GM19043 (cell line): ENCODE results near the gene ADCY10.

Source experiments
- ATAC-seq: cut with Tn5 transposase; IDR thresholded peaks from one replicate; pipeline ENCODE4 v1.9.1; 2021; ENCODE audit warnings: low read depth; ENCODE audit not compliant: unreplicated experiment

Gene ADCY10

GRCh38 chr1:167790117-167790516 lies 123.8 kb downstream of the ADCY10 start:
- ATAC-seq: no peak

- ATAC-seq: no peak
Measured at GRCh38 chr1:167789501-167789900, 124.4 kb downstream of the ADCY10 start.

GRCh38 chr1:167786502-167786901 lies 127.4 kb downstream of the ADCY10 start:
- ATAC-seq: no peak

DNA sequence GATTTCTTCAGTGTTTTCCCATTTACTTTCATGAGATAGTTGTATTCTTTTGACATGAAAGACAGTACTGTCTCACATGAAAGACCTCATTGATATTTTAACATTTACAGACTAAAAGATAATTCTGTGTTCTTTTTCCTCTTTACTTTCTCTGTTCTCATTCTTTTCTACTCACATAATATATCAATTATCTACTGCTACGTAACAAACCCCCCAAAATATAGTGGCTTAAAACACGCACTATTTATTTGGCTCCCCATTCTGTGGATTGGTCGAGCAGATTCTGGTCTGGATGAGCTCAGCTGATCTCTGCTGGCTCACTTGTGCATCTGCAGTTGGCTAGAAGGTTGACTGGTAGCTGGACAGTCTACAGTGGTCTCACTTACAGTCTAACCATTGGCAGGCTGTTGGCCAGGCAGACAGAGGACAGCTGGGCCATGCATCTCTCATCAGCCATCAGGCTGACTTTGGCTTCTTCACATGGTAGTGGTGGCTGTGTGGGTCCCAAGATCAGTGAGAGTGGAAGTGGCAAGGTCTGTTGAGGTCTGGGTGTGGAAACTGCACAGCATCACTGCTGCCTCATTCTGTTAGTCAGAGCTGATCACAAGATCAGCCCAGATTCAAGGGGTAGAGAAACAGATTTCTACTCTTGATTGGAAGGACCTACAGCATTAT lies 128.9 kb downstream of the ADCY10 start:
- no peak for ATAC-seq

DNA sequence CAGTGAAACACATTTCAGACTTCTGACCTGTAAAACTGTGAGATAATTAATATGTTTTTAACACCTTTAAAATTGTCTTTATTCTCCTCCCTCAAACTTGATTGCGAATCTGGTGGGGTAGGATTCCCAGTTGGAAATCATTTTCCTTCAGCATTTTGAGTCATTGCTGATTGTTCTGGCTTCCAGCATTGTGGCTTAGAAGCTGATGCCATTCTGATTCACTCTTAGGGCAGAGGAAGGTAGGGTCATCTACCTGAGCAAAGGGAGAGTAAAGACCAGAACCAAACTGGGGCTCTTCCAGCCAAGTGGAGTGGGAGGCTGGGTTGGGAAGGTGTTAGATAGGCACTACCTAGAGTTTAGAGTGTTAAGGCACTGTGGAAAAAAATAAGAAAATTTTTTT lies 131.0 kb downstream of the ADCY10 start:
- no peak for ATAC-seq

GRCh38 chr1:167781558-167781957 lies 132.4 kb downstream of the ADCY10 start:
- ATAC-seq: no peak

DNA sequence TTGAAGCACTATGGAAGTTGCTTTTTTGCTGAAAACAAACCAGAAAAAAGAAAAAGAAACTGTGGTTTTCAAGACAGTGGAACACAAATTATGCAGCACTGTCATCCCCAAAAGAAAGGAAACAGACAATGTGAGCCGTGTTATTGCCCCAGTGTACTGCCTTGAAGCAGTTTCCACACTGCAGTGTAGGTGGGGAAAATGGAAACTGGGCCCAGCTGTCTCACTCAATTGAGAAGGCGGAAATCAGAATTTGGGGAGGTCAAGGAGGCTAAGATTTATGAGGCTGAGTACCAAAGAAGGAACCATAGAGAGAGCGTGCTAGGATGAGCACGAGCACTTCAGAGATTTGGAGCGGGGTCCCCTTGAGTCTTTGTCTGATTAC lies 136.7 kb downstream of the ADCY10 start:
- no peak for ATAC-seq

DNA sequence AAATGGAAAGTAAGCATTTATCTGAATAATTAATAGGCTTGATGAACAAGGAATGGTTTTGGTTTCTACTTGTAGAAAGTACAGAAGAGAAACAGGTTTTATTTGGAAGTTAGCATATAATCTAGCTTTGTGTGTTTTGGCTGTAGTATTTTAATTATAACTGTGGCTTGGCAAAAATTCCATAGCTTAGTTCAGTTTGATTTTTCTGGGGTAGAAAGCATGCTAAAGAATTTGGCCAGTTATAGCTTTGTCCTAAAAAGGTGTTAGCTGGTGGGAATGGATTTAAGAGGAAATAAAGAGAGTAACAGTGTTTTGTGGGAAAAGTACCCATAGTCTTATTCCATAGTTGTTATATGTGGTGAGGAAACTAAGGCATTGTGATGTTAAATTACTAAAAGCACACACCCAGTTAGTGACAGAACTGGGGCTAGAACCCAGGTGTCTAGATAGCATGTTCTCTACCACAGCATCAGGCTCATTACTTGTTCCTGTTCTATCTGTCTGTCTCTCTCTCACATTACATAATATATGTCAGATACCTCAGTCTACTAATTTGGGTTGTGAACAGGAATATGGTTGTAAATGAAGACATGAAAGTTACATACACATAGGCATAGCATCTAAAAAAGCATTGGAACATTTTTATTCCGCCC lies 137.2 kb downstream of the ADCY10 start:
- no peak for ATAC-seq

DNA sequence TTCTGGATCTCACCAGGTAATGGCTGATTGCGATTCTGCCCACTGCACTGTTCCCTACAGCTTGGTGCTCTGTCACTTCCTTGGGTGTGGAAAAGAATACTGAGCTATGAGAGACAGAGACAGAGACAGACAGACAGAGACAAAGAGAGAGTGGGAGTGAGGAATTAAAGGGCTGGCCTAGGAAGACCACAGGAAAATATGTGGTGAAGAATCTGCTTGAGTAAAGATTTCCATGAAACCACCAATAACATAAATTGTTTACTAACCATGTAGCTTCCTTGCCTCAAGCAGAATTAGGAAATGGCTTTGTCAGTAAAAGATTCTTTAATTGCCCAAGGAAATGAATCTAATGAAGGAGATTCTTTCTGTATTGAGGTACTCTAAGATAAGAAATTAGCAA lies 137.8 kb downstream of the ADCY10 start:
- no peak for ATAC-seq

DNA sequence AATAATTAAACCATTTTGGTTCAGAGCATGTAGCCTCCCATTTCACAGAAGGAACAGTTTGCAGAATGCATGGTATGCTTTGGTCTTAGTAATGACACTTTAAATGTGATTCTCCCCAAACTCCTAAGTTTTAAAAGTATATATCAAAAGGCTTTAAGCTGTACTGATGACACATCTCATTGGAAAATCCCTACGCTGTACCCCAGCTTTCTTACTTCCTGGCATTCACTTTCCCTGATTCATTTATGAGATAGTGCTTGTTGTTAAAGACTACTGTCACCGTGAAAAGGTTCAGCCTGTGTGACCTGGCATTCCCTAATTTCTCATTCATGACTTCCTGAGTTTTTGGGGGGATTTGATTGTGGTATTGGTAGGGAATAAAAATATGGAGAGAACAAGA lies 138.8 kb downstream of the ADCY10 start:
- no peak for ATAC-seq

GRCh38 chr1:167774710-167775109 lies 139.2 kb downstream of the ADCY10 start:
- ATAC-seq: no peak

DNA sequence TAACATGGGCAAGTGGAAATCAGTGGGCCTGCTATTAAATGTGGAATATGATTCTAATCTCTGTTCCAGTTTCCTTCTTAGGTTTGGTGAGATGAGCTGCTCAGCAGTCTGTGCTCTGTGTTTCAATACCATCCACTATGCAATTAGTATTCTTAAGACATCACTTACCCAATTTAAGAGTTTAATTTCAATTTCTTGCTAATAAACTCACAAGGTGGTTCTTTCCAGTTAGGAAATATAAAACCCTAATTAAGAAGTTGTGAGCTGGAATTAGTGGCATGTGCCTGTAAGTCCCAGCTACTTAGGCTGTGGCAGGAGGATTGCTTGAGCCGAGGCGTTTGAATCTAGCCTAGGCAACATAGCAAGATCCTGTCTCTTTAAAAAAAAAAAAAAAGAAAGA lies 140.4 kb downstream of the ADCY10 start:
- no peak for ATAC-seq

DNA sequence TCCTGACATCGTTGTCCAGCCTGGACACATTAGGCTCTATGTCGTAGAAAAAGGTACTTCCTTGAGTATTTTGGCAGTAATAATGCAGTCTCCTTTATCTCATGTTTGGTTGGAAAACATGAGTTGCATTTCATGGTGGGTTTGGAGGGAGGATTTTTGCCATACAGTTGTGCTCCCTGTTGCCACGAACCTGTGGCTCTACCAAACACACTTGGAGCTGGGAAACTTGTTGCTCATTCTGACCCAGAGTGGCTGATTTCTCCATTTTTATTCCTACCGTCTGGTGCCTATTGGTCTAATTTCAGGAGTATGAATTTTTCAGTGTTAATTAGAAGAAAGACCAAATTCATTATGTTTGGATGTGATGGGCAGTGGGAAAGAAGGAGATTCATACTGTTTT lies 141.5 kb downstream of the ADCY10 start:
- no peak for ATAC-seq

GRCh38 chr1:167770127-167770526 lies 143.8 kb downstream of the ADCY10 start:
- no peak for ATAC-seq

DNA sequence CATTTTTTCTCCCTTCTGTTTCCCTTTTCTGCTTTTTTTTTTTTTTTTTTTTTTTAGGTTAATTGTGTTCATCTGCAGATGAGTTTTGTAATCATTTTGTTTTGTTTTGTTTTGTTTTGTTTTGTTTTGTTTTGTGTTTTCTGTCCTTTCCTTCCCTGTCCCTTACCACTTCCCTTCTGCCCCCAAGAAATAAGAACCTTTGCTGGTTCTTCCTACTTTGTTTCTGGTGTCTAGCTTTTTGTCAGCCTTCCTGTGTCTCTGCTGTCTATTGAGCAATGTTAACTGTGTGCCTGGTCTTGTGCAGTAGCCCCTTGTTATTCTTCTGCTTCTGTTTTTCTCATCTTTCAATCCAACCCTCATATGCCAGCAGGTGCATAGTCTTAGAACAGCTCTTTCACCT lies 146.2 kb downstream of the ADCY10 start:
- ATAC-seq: no peak

GRCh38 chr1:167766538-167766937 lies 147.4 kb downstream of the ADCY10 start:
- no peak for ATAC-seq

DNA sequence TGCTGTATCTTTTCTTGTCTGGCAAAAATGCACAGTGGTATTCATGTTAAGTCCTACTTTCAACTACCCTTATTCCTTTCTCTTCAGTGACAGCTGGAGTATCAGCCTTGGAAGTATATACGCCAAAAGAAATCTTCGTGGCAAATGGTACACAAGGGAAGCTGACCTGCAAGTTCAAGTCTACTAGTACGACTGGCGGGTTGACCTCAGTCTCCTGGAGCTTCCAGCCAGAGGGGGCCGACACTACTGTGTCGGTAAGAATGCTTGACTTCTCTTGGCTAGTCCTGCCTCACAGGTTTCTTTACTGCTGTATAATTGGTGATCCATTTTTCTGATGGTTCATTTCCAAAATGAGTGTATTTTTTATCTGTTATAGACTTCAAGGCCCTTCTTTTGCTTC lies 148.4 kb downstream of the ADCY10 start:
- ATAC-seq: no peak

DNA sequence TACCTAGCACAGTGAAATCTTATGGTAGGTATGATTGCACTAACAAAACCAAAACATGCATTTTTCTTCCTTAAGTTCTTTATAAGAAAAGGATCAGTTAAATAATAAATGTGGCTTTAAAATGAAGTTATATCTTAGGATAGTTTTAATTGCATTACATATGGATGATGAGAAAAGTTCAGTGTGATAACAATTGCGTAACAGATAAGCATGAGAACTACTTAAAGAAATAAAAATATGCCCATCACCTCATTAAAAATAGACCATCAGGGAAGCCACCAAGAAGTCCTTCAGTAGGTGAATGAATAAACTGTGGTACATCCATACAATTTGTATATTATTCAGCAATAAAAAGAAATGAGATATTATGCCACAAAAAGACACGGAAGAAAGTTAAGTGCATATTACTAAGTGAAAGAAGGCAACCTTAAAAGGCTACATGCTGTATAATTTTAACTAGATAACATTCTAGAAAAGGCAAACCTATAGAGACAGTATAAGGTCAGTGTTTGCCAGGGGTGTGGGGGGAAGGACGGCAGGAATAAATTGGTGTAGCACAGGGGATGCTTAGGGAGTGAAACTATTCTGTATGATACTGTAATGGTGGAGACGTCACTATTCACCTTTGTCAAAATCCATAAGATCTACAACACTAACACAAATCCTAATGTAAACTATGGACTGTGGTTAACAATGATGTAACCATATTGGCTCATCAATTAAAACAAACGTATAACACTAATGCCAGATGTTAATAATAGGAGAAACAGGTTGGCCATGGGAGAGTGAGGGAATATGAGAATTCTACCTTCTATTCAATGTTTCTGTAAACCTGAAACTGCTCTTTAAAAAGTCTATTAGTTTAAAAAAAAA lies 149.2 kb downstream of the ADCY10 start:
- no peak for ATAC-seq

DNA sequence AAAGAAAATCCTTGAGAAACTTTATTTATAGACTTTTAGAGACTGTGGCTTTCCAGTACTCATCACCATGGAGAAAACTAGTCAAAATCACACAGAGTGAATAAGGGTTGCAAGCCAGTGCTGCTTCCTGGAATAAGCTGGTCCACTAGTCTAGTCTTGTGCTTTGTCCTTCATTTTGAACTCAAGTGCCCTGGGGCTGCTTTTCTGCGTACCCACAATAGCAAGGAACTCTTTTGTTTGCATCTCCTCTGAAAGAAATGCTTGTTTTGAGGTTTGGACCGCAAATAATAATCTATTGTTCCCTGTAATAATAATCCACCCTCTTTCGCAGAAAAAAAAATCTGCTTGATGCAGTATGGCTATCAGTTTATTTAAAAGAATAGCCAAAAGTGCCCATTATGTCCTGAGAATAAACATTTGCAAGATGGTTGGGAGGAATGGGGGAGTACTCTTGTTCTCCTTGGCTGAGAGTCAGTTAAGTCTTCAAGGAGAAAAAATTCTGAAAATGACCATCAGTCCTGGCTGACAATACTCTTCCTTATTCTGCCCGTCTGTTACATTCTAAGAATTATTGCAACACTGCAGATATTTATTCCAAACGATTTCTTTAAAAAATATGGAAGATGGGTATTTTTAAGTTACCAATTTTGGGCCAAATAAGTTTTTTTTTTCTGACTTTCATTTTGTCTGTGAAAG lies 150.3 kb downstream of the ADCY10 start:
- ATAC-seq: no peak

GRCh38 chr1:167762061-167762746 lies 151.7 kb downstream of the ADCY10 start:
- ATAC-seq: no peak
